ENCODE results near the gene MAGOH.
"Not testable (repeated sequence)": the region's sequence is repeated elsewhere in the genome, so short reads cannot be mapped to it uniquely, and the experiment has no call there.

MAGOH gene

DNA sequence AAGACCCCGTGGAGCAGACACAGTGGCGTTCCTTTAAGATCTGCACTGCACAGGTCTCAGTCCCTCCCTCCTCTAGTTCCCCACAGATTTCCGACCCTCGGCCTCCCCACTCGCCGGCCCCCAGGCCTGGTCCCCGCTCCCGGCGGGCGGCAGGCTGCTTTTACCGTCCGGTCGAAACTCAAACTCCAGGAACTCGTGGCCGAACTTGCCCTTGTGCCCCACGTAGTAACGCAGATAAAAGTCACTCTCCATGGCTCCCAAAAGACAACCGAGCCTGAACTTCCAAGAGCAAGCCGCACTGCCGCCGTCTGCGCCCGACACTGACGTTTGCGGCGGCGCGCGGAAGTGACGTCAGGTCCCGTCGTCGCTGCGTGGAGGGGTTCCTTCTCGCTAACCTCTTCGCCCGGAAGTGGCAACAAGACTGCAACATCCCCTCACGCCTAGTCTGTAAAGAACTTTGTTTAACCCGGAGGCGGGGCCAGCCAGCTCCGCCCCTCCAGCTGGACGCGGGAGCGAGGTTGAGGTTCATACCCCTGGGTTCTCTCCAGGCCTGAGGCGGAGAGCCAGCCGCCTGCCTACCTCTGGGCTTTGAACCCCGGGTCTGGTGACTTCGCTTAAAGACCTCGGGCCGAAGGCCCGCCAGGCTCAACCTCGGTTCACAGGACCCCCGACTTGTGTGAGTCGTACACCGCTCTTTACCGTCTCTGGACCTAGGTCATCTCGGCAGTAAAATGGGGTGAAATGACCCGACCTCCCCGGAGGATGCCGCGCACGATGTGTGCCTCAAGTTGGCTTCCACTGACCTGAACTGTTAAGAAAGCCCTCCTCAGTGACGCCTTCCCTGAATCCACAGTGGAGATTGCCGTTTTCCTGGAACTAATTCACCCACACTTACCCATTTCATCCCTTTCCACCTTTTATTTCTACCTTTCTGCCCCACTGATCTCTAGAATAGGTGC is at the start of gene MAGOH:
TSS of gene MAGOH (minus strand) at position 322 of the 959 bp plus-strand sequence. CDS start at position 252, 70 bp downstream.
- DNase-seq, result peak; percentile 66 to 96 (median 90)

- no peak for DNase-seq
Observed at GRCh38 chr1:53286955-53287354, 48.6 kb upstream of the MAGOH start.

- no peak for DNase-seq
Observed at GRCh38 chr1:53285969-53286760, 47.8 kb upstream of the MAGOH start.

DNA sequence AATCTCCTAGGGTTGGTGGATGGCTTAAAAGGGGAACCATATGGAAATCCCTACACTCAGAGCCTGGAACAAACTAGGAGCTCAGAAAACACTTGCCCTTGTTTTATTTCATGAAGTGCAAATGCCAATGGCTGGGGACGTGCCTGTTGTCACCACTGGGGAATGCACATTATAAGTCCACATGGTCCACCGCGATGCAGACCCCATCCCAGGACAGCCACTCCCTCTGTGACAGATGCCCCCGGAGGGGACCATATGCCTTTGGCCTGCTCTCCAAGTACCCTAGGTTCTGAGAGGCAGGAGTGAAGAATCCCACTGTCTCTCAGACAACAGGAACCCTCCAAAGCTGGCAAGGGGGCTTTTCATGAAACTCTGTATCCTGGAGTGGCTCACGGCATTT is 47.2 kb upstream of the MAGOH start:
- no peak for DNase-seq

- no peak for DNase-seq
Observed at GRCh38 chr1:53284224-53285020, 46.1 kb upstream of the MAGOH start.

DNA sequence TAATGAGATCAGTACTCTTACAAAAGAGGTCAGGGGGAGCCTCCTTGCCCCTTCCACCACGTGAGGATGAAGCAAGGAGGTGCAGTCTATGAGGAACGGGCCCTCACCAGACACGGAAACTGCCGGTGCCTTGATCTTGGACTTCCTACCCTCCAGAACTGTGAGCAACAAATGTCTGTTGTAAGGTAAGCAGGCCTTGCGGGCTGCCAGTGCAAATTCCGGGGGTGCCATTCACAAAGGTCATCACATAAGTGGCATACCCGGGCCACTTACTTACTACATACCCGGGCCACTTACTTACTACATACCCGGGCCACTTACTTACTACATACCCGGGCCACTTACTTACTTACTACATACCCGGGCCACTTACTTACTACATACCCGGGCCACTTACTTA is 44.8 kb upstream of the MAGOH start:
- not testable (repeated sequence) for DNase-seq

DNA sequence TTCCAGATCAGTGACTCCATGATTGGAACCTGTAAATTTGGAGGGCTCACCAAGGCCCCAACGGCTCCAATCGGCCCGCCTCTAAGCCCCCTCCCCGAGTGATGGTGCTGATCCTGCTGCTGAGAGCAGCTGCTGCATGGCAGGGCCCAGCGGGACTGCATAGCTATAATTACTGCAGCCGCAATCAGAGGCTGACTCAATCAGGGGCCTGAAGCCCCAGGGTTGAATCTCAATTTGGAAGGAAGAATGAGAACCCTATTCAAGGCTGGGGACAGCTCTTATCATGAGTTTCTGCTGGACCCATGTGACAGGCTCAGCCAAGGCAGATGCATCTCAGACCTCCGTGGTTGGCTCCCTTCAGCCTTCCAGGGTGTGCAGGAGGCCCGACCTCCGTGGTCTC is 42.8 kb upstream of the MAGOH start:
- no peak for DNase-seq

DNA sequence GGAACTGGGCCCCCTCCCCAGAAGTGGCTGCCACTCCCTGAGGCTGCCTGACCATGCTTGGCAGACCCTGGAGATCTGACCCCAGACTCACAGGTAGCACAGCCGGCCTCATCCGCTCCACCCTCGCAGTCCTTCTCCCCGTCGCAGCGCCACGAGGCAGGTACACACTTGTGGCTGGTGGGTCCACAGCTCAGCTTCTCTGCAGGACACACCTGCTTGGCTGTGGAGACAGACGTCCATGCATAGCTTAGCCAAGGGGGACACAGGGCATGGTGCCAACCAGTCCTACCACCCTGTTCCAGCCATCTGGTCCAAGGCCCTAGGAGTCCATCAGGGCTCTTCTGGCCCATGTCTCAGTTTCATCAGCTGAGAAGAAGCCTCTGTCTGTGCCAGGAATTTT is 42.2 kb upstream of the MAGOH start:
- no peak for DNase-seq

DNA sequence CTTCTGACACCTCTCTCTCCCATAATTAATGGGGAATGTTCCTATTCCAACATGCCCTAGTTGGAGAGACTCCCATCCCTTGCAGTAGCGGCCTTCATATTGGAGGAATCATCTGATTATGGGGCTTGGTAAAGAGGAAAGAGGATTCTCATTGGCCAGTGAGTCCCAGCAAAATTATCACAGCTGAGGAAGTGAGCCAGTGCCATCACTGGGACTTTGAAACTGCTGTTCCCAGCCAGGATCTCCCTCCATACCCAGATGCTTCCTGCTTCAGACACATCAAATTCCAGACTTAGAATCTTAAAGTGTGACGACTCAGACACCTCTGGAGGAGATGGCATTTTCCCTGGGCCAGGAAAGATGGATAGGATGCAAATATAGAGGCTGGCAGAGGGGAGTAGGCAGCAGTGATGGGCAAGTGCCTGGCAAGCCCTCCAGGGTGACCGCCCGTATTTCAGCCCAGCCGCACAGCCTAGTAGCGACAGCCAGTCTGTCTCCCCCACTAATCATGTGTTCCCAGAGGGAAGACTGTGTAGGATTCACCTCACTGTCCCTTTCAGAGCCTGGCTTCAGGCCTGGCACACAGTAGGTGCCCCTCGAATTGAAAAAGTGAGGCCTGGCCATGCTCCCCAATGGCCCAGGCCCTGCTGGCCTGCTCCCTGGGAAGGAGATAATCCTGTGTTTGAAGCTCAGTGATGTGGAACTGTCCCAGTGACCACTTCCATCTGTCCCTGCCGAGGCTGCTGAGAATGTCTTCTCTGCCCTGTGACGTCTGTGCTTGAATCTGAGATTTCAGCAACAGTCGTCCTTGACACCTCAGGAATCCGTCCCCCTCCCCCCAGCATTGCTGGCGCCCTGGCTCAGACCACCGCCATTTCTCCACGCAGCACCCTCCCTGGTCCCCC is 41.2 kb upstream of the MAGOH start:
- no peak for DNase-seq

GRCh38 chr1:53278298-53278725 is 40.0 kb upstream of the MAGOH start:
- DNase-seq, result peak in 32 of 56 donors; percentile 2 to 71 (median 18)

DNA sequence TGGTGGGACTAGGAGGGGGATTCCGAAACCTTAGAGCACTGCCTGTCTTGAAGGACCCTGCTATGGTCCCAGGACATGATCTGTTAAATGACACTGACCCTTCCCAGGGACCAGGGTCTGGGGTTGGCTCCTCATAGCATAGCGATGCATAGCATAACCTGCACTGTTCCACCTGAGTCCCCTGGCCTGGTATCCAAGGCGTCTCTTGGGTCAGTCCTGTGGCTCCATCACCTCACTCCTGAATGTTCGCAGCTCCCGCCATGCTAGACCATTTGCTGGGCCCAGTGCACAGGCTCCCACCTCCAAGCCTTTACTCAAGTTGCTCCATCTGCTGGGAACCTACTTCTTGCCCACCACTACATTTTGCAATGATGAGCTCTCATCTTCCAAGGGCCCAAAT is 39.0 kb upstream of the MAGOH start:
- DNase-seq, result no peak

- DNase-seq, result no peak
Observed at GRCh38 chr1:53276902-53277281, 38.6 kb upstream of the MAGOH start.

DNA sequence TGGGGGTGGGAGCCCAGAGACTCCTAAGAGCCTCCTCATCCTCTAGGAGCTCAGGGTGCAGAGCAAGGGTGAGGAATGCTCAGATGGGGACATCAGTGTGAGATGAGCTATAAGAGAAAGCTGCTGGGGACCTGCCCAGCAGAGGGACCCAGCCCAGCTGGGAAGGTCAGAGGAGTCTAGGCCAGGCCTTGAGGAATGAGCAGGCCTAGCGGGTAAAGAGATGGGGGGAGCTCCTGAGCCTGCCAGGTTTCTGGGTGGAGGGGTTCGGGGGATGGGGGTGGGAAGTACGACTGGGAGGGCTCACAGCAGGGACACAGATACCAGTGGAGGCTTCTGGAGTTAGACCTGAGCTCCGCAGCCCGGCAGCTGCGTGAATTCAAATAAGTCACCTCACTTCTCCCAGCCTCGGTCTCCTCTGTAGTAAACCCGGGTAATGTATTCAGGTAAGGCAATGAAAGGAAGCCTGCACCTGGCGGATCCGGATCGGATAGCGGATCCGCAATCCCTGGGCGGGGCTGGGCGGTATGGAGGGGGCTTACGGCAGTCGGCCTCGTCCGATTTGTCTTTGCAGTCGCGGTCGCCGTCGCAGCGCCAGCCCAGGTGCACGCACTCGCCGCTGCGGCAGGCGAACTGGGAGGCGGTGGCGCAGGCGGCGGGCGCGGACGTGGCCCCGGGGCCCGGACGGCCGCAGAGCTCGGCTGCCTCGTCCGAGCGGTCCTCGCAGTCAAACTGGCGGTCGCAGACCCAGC is 38.0 kb upstream of the MAGOH start:
- no peak for DNase-seq

DNA sequence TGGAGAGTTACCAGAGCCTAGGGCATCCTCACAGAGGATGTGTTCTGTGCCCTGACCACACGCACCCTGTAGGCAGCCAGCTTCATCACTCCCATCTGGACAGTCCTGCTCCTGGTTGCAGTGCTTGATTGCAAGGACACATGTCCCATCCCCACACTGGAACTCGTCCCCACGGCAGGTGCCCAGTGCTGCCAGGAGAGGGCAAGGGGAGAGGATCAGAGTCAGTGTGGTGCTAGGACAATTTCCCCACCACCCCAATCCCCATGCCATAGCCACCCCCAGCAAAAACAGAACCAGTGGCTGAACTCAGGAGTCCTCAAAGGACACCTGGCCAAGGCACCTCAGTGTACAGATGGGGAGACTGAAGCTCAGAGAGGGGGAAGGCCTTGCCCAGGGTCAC is 37.2 kb upstream of the MAGOH start:
- DNase-seq, result no peak

GRCh38 chr1:53274541-53275185 is 36.3 kb upstream of the MAGOH start:
- no peak for DNase-seq

DNA sequence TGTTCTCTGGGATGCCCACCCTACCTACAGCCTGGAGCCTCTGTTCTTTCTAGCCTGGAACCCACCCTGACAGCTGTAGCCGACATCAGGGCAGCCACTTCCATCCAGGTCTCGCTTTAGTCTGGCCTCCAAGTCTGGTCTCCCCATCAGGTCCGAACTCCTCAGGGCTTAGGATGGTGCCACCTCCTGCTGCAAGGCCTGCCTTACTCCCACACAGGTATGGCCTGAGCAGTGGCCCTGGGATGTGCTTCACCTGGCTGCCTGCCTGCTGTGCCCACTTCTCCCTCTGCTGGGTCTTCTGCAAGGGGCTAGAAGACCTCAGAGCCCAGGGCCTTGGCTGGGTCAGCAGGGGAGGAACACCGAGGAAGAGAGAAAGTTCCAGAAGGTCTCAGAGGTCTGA is 35.7 kb upstream of the MAGOH start:
- DNase-seq, result no peak

- DNase-seq, result no peak
Observed at GRCh38 chr1:53273526-53273925, 35.2 kb upstream of the MAGOH start.

DNA sequence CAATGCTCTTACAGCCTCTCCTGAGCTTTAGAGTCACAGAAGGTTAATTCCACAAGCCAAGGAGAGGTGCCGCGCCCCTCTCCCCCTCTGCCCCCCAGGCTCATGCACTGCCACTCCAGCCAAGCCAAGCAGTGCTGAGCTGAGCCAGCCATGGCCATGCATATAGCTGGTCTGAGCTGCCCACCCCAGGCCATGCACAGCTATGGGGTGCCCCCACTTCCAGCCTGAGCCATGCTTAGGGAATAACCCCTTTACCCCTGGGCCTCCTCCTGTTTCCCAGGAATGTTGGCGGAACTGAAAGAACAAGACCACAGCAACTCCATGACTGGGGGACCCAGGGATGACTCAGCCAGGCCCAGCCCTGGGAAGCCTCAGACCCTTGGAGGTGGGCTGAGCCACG is 34.0 kb upstream of the MAGOH start:
- no peak for DNase-seq

DNA sequence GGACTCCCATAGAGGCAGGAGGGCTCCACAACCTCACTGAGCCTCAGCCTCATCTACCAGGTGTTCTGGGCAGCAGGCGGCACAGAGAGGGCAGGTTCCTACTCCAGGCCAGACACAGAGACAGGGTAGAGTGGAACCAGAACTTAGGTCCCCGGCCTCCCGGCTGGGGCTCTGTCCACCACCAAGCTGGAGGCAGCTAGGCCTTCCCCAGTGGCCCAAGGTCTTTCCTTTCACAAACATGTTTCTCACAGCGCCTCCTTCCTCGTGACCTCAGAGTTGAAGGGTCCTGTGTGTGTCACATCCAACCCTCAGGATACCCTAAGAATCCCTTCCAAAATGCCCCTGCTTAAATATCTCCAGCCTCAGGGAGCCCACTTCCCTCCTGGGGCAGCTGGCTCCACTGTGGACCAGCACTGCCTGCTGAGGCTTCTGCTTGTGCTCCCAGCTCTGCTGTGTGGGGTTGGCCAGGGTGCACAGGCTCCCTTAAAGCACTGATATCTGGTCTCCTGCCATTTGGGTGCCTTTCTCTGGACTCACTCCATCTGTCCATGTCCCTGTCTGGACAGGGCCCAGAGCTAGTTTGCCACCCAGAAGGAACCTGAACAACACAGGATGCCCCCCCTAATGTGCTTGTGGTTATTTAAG is 33.2 kb upstream of the MAGOH start:
- DNase-seq, result no peak

Measured in amygdala (tissue), 56 donors.